Esophagus muscularis mucosa (tissue), 4 donors: Measurements from ENCODE around the gene KBTBD2. TPM values are rescaled to one million over a fixed set of nuclear protein-coding genes. Genes with fewer than 3 reads are reported as not detected.
"Not testable (repeated sequence)": the region's sequence is repeated elsewhere in the genome, so short reads cannot be mapped to it uniquely, and the experiment has no call there.

ENCODE experiments used
- DNase-seq: peaks from one replicate; pipeline ENCODE4 v3.0.0-alpha.2; 2017; ENCODE audit errors: extremely low spot score
- H3K27ac ChIP-seq, 4 donors: fragments of 200-600 bp; sonication (generic); replicated peaks in 1 of 4; 1 replicate in 3 of 4; 2 replicates in 1 of 4; pipeline ENCODE4 v1.5.1; 2016 to 2019; ENCODE audit warnings: mild to moderate bottlenecking in 1 of 4
- H3K27me3 ChIP-seq, 4 donors: fragments of 200-600 bp; sonication (generic); one replicate each; pipeline versions ENCODE4 v1.5.1 to v1.6.0; 2016 to 2019
- H3K36me3 ChIP-seq, 4 donors: fragments of 200-600 bp; sonication (generic); one replicate each; pipeline ENCODE4 v1.5.1; 2016 to 2019
- H3K4me1 ChIP-seq, 4 donors: fragments of 200-600 bp; sonication (generic); one replicate each; pipeline ENCODE4 v1.5.1; 2016 to 2019
- H3K4me3 ChIP-seq, 4 donors: fragments of 200-600 bp; sonication (generic); 1 replicate in 2 of 4; 2 replicates in 2 of 4; pipeline ENCODE4 v1.5.1; 2016 to 2019; ENCODE audit warnings: mild to moderate bottlenecking in 4 of 4, moderate library complexity in 1 of 4
- H3K9me3 ChIP-seq, 4 donors: fragments of 200-600 bp; sonication (generic); 1 replicate in 3 of 4; 2 replicates in 1 of 4; pipeline ENCODE4 v1.5.1; 2016 to 2019
- EP300 ChIP-seq: sonication (generic); formaldehyde crosslinking; IDR thresholded peaks from one replicate; pipeline ENCODE4 v1.6.1; 2017; ENCODE audit warnings: antibody characterized with exemption
- POLR2A ChIP-seq: fragments of 450-650 bp; IDR thresholded peaks from one replicate; pipeline ENCODE4 v1.6.1; 2017; ENCODE audit warnings: antibody characterized with exemption, moderate library complexity, mild to moderate bottlenecking, low read depth
- POLR2AphosphoS5 ChIP-seq, 2 donors: sonication (generic); formaldehyde crosslinking; IDR thresholded peaks; one replicate each; pipeline ENCODE4 v1.6.1; 2017; ENCODE audit warnings: antibody characterized with exemption in 2 of 2
- WGBS: methylation state at CpG from one replicate; pipeline ENCODE4 v1.1.5; 2018; 5-methylcytosine and 5-hydroxymethylcytosine counted together
- intact Hi-C: fragments of 100-400 bp; cut with DNase I; formaldehyde crosslinking; loops from one replicate; pipeline ENCODE4 v1.15.1; 2023
- total RNA-seq, 4 donors: library from RNA; depleted of rRNA; stranded (reverse); fragments of >200 nt; gene quantifications; one replicate each; pipeline versions ENCODE4 v1.1.0 to v1.2.1, GENCODE V29; 2016
- TF ChIP-seq, protein P1 (sequence below), 3 experiments: fragments of 200-600 bp in 2 of 3; fragments of 450-650 bp in 1 of 3; sonication (generic) in 2 of 3; IDR thresholded peaks; one replicate each; pipeline ENCODE4 v1.5.1; 2017 to 2019; ENCODE audit warnings: antibody characterized with exemption in 3 of 3, mild to moderate bottlenecking in 2 of 3, moderate library complexity in 1 of 3

The KBTBD2 gene
- total RNA-seq, 4 donors from 2014 or later, result 28.3 to 51.2 (median 38.7) TPM

DNA sequence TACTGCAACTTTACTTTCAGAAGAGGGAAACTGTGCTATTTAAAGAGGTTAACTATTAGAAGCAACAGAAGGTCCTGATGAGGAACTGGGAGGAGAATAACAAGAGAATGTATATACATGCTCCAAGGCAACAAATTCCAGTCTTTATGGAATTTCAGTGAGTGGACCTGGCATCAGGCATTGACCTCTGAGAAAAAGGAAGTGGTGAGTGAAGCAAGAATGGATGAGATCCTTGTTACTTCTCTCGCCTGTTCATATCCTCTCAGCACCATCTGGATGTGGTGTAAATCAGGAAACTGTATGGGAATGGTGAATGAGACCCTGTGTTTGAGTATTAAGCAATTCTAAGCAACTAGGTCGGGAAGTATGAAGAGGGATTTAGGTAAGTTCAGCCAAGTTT is 30.3 kb upstream of the KBTBD2 start:
- H3K36me3 ChIP-seq, result peaks cover 6 to 70% (median 45%) of the 10 kb centered on the region in 4 donors
- WGBS, result 74% methylated on average over 2 of the region's 2 CpGs
- no peak for DNase-seq

DNA sequence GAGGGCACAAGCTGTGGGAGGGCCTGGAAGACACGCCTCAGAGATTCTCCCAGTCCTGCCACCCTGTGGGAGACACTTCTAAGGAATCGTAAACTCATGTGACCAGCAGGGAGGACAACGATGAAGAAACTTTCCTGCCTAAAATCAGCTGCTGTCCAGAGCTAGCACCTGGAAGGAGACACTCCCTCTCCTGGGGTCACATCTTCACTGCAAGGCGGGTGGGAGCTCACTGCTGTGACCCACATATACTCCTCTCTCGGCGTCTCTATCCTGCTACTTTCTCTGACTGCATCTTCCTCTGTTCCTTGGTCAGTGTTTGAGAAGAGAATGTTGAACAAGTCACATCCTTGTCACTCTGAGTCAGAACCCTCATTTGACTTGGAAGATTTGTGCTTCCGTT is 25.4 kb upstream of the KBTBD2 start:
- H3K27me3 ChIP-seq, H3K4me1 ChIP-seq, DNase-seq, H3K27ac ChIP-seq, H3K4me3 ChIP-seq, intact Hi-C loops, H3K9me3 ChIP-seq: not testable (repeated sequence)
- WGBS, result 92% methylated on average over 2 of the region's 7 CpGs
- peaks cover 18 to 79% (median 60%) of the 10 kb centered on the region in 4 donors for H3K36me3 ChIP-seq

More for the DNA sequence above, 30.3 kb upstream of the KBTBD2 start:
- Histone ChIP-seq H3K4me1 (no peaks in the 10 kb centered on the region), H3K27ac (no peak overlapping the region), H3K4me3 (no peak overlapping the region), H3K27me3 (no peaks in the 10 kb centered on the region), H3K9me3 (no peaks in the 10 kb centered on the region)
- intact Hi-C loops, result no loop called here
- TF ChIP-seq POLR2A, result no peak
- TF ChIP-seq POLR2AphosphoS5 (IDR thresholded peaks at IDR 0.05), result no peak
- TF ChIP-seq EP300, result no peak
- TF ChIP-seq, protein P1, sequence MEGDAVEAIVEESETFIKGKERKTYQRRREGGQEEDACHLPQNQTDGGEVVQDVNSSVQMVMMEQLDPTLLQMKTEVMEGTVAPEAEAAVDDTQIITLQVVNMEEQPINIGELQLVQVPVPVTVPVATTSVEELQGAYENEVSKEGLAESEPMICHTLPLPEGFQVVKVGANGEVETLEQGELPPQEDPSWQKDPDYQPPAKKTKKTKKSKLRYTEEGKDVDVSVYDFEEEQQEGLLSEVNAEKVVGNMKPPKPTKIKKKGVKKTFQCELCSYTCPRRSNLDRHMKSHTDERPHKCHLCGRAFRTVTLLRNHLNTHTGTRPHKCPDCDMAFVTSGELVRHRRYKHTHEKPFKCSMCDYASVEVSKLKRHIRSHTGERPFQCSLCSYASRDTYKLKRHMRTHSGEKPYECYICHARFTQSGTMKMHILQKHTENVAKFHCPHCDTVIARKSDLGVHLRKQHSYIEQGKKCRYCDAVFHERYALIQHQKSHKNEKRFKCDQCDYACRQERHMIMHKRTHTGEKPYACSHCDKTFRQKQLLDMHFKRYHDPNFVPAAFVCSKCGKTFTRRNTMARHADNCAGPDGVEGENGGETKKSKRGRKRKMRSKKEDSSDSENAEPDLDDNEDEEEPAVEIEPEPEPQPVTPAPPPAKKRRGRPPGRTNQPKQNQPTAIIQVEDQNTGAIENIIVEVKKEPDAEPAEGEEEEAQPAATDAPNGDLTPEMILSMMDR (IDR thresholded peaks at IDR 0.05), result no peak

DNA sequence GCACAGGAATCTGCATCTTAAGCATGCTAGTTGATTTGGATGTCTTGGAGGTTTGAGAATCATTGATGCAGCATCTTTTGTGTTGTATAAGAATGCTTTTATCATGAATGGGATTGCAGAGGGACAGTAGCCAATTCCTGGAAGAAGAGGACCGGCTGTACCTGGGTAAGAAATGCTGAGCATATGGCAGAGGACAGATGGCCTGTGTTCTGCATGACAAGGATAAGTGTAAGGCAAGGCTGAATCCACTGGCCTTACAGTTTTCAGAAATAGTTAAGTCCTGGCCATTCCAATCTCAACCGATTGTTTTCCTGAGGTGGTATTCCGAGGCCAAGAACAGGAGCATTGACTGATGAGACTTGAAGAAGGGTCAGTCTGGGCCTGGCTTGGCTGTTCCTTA is 24.4 kb upstream of the KBTBD2 start:
- WGBS, result 74% methylated on average over 3 of the region's 3 CpGs
- no peaks in the 10 kb centered on the region for H3K27me3 ChIP-seq
- intact Hi-C loops, result no loop called here
- no peaks in the 10 kb centered on the region for H3K4me1 ChIP-seq
- TF ChIP-seq POLR2AphosphoS5 (IDR thresholded peaks at IDR 0.05), result no peak
- no peak for TF ChIP-seq POLR2A
- no peak for TF ChIP-seq EP300
- TF ChIP-seq, protein P1 (IDR thresholded peaks at IDR 0.05), result no peak
- peaks cover 15 to 69% (median 57%) of the 10 kb centered on the region in 4 donors for H3K36me3 ChIP-seq
- H3K9me3 ChIP-seq, result no peaks in the 10 kb centered on the region
- no peak for DNase-seq
- no peak overlapping the region for H3K4me3 ChIP-seq
- no peak overlapping the region for H3K27ac ChIP-seq

DNA sequence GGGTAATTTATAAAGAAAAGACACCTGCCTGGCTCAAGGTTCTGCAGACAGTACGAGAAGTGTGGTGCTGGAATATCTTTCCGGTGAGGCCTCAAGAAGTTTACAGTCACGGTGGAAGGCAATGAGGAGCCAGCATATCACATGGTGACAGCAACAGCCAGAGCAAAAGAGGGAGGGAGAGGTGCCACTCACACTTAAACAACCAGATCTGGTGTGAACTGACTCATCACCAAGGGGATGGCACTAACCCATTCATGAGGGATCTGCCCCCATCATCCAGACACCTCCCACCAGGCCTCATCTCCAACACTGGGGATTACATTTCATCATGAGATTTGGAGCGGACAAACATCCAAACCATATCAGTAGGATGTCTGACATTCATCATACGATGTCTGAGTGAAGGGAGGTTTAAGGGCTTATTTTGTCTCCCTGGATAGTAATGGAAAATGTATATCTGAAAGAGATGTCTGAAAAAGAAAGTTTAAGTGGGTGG is 23.5 kb upstream of the KBTBD2 start:
- Histone ChIP-seq H3K9me3 (no peaks in the 10 kb centered on the region), H3K4me3 (no peak overlapping the region), H3K27me3 (no peaks in the 10 kb centered on the region), H3K36me3 (peaks cover 13 to 60% (median 50%) of the 10 kb centered on the region in 4 donors), H3K27ac (no peak overlapping the region), H3K4me1 (no peaks in the 10 kb centered on the region)
- 95% methylated on average over 5 of the region's 5 CpGs for WGBS
- TF ChIP-seq POLR2A (no peak), POLR2AphosphoS5 (IDR thresholded peaks at IDR 0.05) (no peak), EP300 (no peak)
- TF ChIP-seq, protein P1 (IDR thresholded peaks at IDR 0.05), result no peak
- no peak for DNase-seq
- intact Hi-C loops, result no loop called here

DNA sequence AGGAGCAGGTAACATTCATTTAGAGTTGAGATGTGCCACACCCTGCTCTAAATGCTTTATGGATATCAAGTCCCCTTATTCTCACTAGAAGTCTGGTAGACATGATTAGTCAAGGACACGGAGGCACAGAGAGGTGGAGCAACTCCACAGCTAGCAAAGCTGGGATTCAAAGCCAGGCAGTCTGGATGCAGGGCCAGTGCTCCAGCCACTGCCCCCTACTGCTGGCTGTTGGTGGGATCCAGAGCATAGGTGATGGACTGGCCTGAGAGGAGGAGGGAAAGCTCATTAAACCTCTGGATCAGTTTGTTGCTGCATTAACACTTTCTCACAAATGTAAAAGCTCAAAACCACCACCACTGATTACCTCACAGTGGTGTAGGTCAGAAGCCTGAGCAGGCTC is 22.6 kb upstream of the KBTBD2 start:
- Histone ChIP-seq H3K36me3 (peaks cover 13 to 53% (median 43%) of the 10 kb centered on the region in 4 donors), H3K27ac (no peak overlapping the region), H3K27me3 (no peaks in the 10 kb centered on the region), H3K4me3 (no peak overlapping the region), H3K9me3 (no peaks in the 10 kb centered on the region), H3K4me1 (no peaks in the 10 kb centered on the region)
- TF ChIP-seq, protein P1 (IDR thresholded peaks at IDR 0.05), result no peak
- TF ChIP-seq POLR2A, result no peak
- no peak for TF ChIP-seq EP300
- TF ChIP-seq POLR2AphosphoS5 (IDR thresholded peaks at IDR 0.05), result no peak
- WGBS, result 80% methylated on average over 1 of the region's 1 CpG
- no peak for DNase-seq
- intact Hi-C loops, result no loop called here
